Liver (tissue), 9 donors: ENCODE measurements around the gene REG1B. TPM values are rescaled to one million over a fixed set of nuclear protein-coding genes. Genes with fewer than 3 reads are reported as not detected.

Experiments
- DNase-seq: peaks from one replicate; pipeline ENCODE4 v3.0.0-alpha.2; 2017; ENCODE audit warnings: low spot score
- H3K27ac ChIP-seq, 2 donors: one replicate each; pipeline ENCODE4 v1.7.0; 2013; ENCODE audit warnings: inconsistent platforms in 2 of 2, low read length in 2 of 2, control low read depth in 1 of 2, low read depth in 1 of 2, mild to moderate bottlenecking in 1 of 2
- H3K27me3 ChIP-seq, 4 donors: one replicate each; pipeline versions ENCODE4 v1.6.1 to v1.7.0; 2013; ENCODE audit warnings: low read length in 3 of 4, inconsistent platforms in 1 of 4, mild to moderate bottlenecking in 1 of 4, moderate library complexity in 1 of 4; ENCODE audit not compliant: control insufficient read depth in 4 of 4, insufficient read depth in 4 of 4
- H3K36me3 ChIP-seq, 4 donors: one replicate each; pipeline versions ENCODE4 v1.6.1 to v1.7.0; 2013; ENCODE audit warnings: low read length in 3 of 4, mild to moderate bottlenecking in 3 of 4, low read depth in 1 of 4, moderate library complexity in 1 of 4; ENCODE audit not compliant: control insufficient read depth in 4 of 4, insufficient read depth in 3 of 4
- H3K4me1 ChIP-seq, 4 donors: one replicate each; pipeline versions ENCODE4 v1.6.1 to v1.7.0; 2013; ENCODE audit warnings: low read length in 3 of 4, mild to moderate bottlenecking in 3 of 4, moderate library complexity in 1 of 4; ENCODE audit not compliant: control insufficient read depth in 4 of 4, insufficient read depth in 4 of 4
- H3K4me3 ChIP-seq, 3 donors: one replicate each; pipeline versions ENCODE4 v1.6.1 to v1.7.0; 2013; ENCODE audit warnings: low read length in 3 of 3, control low read depth in 1 of 3, low read depth in 1 of 3, mild to moderate bottlenecking in 1 of 3
- H3K9ac ChIP-seq, 2 donors: one replicate each; pipeline ENCODE4 v1.7.0; 2013; ENCODE audit warnings: low read length in 2 of 2, mild to moderate bottlenecking in 2 of 2, moderate library complexity in 2 of 2, control low read depth in 1 of 2, low read depth in 1 of 2
- H3K9me3 ChIP-seq, 4 donors: one replicate each; pipeline versions ENCODE4 v1.6.1 to v1.7.0; 2013; ENCODE audit warnings: low read length in 3 of 4; ENCODE audit not compliant: control insufficient read depth in 4 of 4
- FOXA1 ChIP-seq: IDR thresholded peaks from 2 replicates; pipeline ENCODE4 v1.6.1; 2016; ENCODE audit warnings: antibody characterized with exemption
- FOXA2 ChIP-seq: IDR thresholded peaks from 2 replicates; pipeline ENCODE4 v1.6.1; 2016; ENCODE audit warnings: antibody characterized with exemption
- GABPA ChIP-seq, 2 donors: IDR thresholded peaks in 1 of 2; conservative IDR thresholded peaks in 1 of 2; 2 replicates each; pipeline ENCODE4 v1.6.1; 2016; ENCODE audit warnings: antibody characterized with exemption in 2 of 2, mild to moderate bottlenecking in 1 of 2, moderate library complexity in 1 of 2
- HNF4A ChIP-seq, 2 donors: conservative IDR thresholded peaks; 2 replicates each; pipeline ENCODE4 v1.6.1; 2016; ENCODE audit warnings: antibody characterized with exemption in 2 of 2, mild to moderate bottlenecking in 2 of 2
- HNF4G ChIP-seq: IDR thresholded peaks from 2 replicates; pipeline ENCODE4 v1.6.1; 2016; ENCODE audit warnings: antibody characterized with exemption
- JUND ChIP-seq, 2 donors: IDR thresholded peaks; 2 replicates each; pipeline ENCODE4 v1.6.1; 2016; ENCODE audit warnings: antibody characterized with exemption in 2 of 2
- NR2F2 ChIP-seq: IDR thresholded peaks from 2 replicates; pipeline ENCODE4 v1.6.1; 2016; ENCODE audit warnings: antibody characterized with exemption
- RAD21 ChIP-seq, 2 donors: IDR thresholded peaks; 2 replicates each; pipeline ENCODE4 v1.6.1; 2016; ENCODE audit warnings: antibody characterized with exemption in 2 of 2, mild to moderate bottlenecking in 2 of 2
- REST ChIP-seq: IDR thresholded peaks from 2 replicates; pipeline ENCODE4 v1.6.1; 2016; ENCODE audit warnings: antibody characterized with exemption, mild to moderate bottlenecking
- RXRA ChIP-seq, 2 donors: IDR thresholded peaks; 2 replicates each; pipeline ENCODE4 v1.6.1; 2017 to 2018; ENCODE audit warnings: antibody characterized with exemption in 2 of 2, mild to moderate bottlenecking in 1 of 2
- YY1 ChIP-seq: IDR thresholded peaks from 2 replicates; pipeline ENCODE4 v1.6.1; 2016; ENCODE audit warnings: antibody characterized with exemption, mild to moderate bottlenecking
- ZBTB33 ChIP-seq: IDR thresholded peaks from 2 replicates; pipeline ENCODE4 v1.6.1; 2016; ENCODE audit warnings: antibody characterized with exemption
- WGBS: extraction: QIAGEN DNeasy Blood & Tissue Kit; methylation state at CpG from one replicate; pipeline ENCODE4 v1.1.7; 2013; 5-methylcytosine and 5-hydroxymethylcytosine counted together
- polyA plus RNA-seq, 2 donors: library from polyadenylated mRNA; stranded (reverse) in 1 of 2; unstranded in 1 of 2; fragments of 200-250 nt in 1 of 2; fragments of >200 nt in 1 of 2; fragmentation: Nextera tagmentation in 1 of 2; extraction: Ambion mirVana in 1 of 2; gene quantifications; one replicate each; pipeline versions ENCODE4 v1.2.1 to v1.2.3, GENCODE V29; 2013 to 2015
- total RNA-seq, 2 donors: library from RNA; depleted of rRNA; stranded (reverse); fragments of >200 nt; gene quantifications; one replicate each; pipeline ENCODE4 v1.2.3, GENCODE V29; 2014
- TF ChIP-seq, protein P1 (sequence below): fragments of 150-350 bp; IDR thresholded peaks from 2 replicates; pipeline ENCODE4 v1.5.1; 2017; ENCODE audit warnings: improper control_type of control experiment, low read depth, low read length; ENCODE audit not compliant: missing input control
- TF ChIP-seq, protein P2 (sequence below): IDR thresholded peaks from 2 replicates; pipeline ENCODE4 v1.6.1; 2016; ENCODE audit warnings: antibody characterized with exemption
- TF ChIP-seq, protein P3 (sequence below): IDR thresholded peaks from 2 replicates; pipeline ENCODE4 v1.6.1; 2016; ENCODE audit warnings: antibody characterized with exemption
- donor health status: healthy.
- donor health status: healthy.
- donor health status: healthy.
- donor health status: healthy.
- donor health status: healthy.

The REG1B gene
- total and polyA plus RNA-seq, 4 donors = 0.18 TPM; not detected in 3

DNA sequence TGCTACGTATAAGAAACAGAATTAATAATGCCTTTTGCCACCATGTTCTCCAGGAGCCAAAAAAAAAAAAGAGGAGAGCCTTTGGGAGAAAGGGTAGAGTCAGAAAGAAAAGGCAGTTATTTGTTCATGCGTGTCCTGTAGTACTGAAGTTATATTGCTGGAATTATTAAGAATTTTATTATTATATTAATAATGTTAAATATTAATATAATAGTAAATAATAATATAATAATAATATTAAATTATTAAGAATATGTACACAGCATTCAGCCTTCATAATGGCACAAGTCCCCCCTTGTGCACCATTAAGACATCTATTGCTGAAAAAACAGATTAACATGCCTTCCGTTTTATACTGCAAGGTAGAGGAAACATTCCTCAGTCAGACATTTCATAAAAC lies 40.6 kb upstream of the REG1B start:
- DNase-seq = no peak
- Histone ChIP-seq H3K4me3 (no peak overlapping the region), H3K4me1 (no peaks in the 10 kb centered on the region), H3K27me3 (peaks cover 0 to 7% (median 0%) of the 10 kb centered on the region in 4 donors), H3K36me3 (no peaks in the 10 kb centered on the region), H3K27ac (no peak overlapping the region), H3K9me3 (no peaks in the 10 kb centered on the region), H3K9ac (no peak overlapping the region)
- 80% methylated on average over 3 of the region's 3 CpGs for WGBS
- no peak for TF ChIP-seq FOXA2
- TF ChIP-seq JUND (IDR thresholded peaks at IDR 0.05) = no peak
- no peak for TF ChIP-seq RXRA (IDR thresholded peaks at IDR 0.05)
- TF ChIP-seq, protein P1, sequence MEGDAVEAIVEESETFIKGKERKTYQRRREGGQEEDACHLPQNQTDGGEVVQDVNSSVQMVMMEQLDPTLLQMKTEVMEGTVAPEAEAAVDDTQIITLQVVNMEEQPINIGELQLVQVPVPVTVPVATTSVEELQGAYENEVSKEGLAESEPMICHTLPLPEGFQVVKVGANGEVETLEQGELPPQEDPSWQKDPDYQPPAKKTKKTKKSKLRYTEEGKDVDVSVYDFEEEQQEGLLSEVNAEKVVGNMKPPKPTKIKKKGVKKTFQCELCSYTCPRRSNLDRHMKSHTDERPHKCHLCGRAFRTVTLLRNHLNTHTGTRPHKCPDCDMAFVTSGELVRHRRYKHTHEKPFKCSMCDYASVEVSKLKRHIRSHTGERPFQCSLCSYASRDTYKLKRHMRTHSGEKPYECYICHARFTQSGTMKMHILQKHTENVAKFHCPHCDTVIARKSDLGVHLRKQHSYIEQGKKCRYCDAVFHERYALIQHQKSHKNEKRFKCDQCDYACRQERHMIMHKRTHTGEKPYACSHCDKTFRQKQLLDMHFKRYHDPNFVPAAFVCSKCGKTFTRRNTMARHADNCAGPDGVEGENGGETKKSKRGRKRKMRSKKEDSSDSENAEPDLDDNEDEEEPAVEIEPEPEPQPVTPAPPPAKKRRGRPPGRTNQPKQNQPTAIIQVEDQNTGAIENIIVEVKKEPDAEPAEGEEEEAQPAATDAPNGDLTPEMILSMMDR = no peak
- TF ChIP-seq GABPA (IDR thresholded peaks at IDR 0.05 in 1 of 2, conservative IDR thresholded peaks at IDR 0.05 in 1 of 2) = no peak
- no peak for TF ChIP-seq REST
- TF ChIP-seq FOXA1 = no peak
- TF ChIP-seq ZBTB33 = no peak
- TF ChIP-seq, protein P2, sequence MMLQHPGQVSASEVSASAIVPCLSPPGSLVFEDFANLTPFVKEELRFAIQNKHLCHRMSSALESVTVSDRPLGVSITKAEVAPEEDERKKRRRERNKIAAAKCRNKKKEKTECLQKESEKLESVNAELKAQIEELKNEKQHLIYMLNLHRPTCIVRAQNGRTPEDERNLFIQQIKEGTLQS = no peak
- no peak for TF ChIP-seq RAD21 (IDR thresholded peaks at IDR 0.05)
- TF ChIP-seq YY1 = no peak
- no peak for TF ChIP-seq NR2F2
- TF ChIP-seq HNF4G = no peak

GRCh38 chr2:79125721-79125985 lies 37.9 kb upstream of the REG1B start:
- H3K27ac ChIP-seq = no peak overlapping the region
- TF ChIP-seq, protein P3, sequence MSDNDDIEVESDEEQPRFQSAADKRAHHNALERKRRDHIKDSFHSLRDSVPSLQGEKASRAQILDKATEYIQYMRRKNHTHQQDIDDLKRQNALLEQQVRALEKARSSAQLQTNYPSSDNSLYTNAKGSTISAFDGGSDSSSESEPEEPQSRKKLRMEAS = no peak
- TF ChIP-seq GABPA (IDR thresholded peaks at IDR 0.05 in 1 of 2, conservative IDR thresholded peaks at IDR 0.05 in 1 of 2) (no peak), REST (no peak), HNF4A (conservative IDR thresholded peaks at IDR 0.05) (no peak), YY1 (no peak), RXRA (IDR thresholded peaks at IDR 0.05) (no peak), RAD21 (IDR thresholded peaks at IDR 0.05) (no peak)
- peaks cover 0 to 10% (median 0%) of the 10 kb centered on the region in 4 donors for H3K27me3 ChIP-seq
- no peaks in the 10 kb centered on the region for H3K36me3 ChIP-seq
- 91% methylated on average over 3 of the region's 3 CpGs for WGBS
- no peaks in the 10 kb centered on the region for H3K4me1 ChIP-seq
- no peak overlapping the region for H3K9ac ChIP-seq
- H3K9me3 ChIP-seq = peaks cover 0 to 3% (median 0%) of the 10 kb centered on the region in 4 donors
- H3K4me3 ChIP-seq = no peak overlapping the region
- DNase-seq = no peak
